Neural progenitor cell (in vitro differentiated cells): ENCODE data around the gene EVI2A. TPM values are rescaled to one million over a fixed set of nuclear protein-coding genes. Genes with fewer than 3 reads are reported as not detected.

Experiments
- DNase-seq: peaks from one replicate; pipeline ENCODE4 v3.0.0-alpha.2; 2016; ENCODE audit warnings: low spot score
- H2AFZ ChIP-seq: fragments of 200-600 bp; sonication (generic); replicated peaks from 2 replicates; pipeline ENCODE4 v1.6.1; 2016; ENCODE audit warnings: antibody characterized with exemption
- H3F3A ChIP-seq: fragments of 200-600 bp; sonication (generic); 2 replicates; pipeline ENCODE4 v1.6.1; 2016; ENCODE audit warnings: antibody characterized with exemption, low read depth
- H3K27ac ChIP-seq: fragments of 200-600 bp; sonication (generic); 2 replicates; pipeline ENCODE4 v1.5.1; 2016; ENCODE audit warnings: mild to moderate bottlenecking
- H3K27me3 ChIP-seq: fragments of 200-600 bp; sonication (generic); 2 replicates; pipeline ENCODE4 v1.6.1; 2016; ENCODE audit warnings: mild to moderate bottlenecking, moderate library complexity
- H3K36me3 ChIP-seq: fragments of 200-600 bp; sonication (generic); 2 replicates; pipeline ENCODE4 v1.5.1; 2016
- H3K4me1 ChIP-seq: fragments of 200-600 bp; sonication (generic); 2 replicates; pipeline ENCODE4 v1.6.1; 2016; ENCODE audit warnings: mixed run types
- H3K4me2 ChIP-seq: fragments of 200-600 bp; sonication (generic); 2 replicates; pipeline ENCODE4 v1.6.1; 2016
- H3K4me3 ChIP-seq: fragments of 200-600 bp; sonication (generic); 2 replicates; pipeline ENCODE4 v1.5.1; 2016
- H3K79me2 ChIP-seq: fragments of 200-600 bp; sonication (generic); 2 replicates; pipeline ENCODE4 v1.6.1; 2016; ENCODE audit warnings: low read depth
- H3K9ac ChIP-seq: fragments of 200-600 bp; sonication (generic); 2 replicates; pipeline ENCODE4 v1.6.1; 2016
- H3K9me3 ChIP-seq: fragments of 200-600 bp; sonication (generic); 2 replicates; pipeline ENCODE4 v1.5.1; 2016; ENCODE audit warnings: low read depth
- H4K20me1 ChIP-seq: fragments of 200-600 bp; sonication (generic); 2 replicates; pipeline ENCODE4 v1.6.1; 2016; ENCODE audit warnings: low read depth
- H3K27ac Mint-ChIP-seq: 3 replicates; pipeline ENCODE4 v1.8.0; 2021; ENCODE audit warnings: mixed read lengths
- H3K27me3 Mint-ChIP-seq: 2 replicates; pipeline ENCODE4 v1.8.0; 2022; ENCODE audit warnings: low read depth, mild to moderate bottlenecking, inconsistent platforms, moderate library complexity, mixed read lengths; ENCODE audit not compliant: insufficient read depth
- H3K36me3 Mint-ChIP-seq: 3 replicates; pipeline ENCODE4 v1.8.0; 2021; ENCODE audit warnings: mixed read lengths
- H3K4me1 Mint-ChIP-seq: 3 replicates; pipeline ENCODE4 v1.8.0; 2021; ENCODE audit warnings: mixed read lengths
- H3K4me3 Mint-ChIP-seq: 3 replicates; pipeline ENCODE4 v1.8.0; 2021; ENCODE audit warnings: mild to moderate bottlenecking, moderate library complexity, mixed read lengths
- H3K9me3 Mint-ChIP-seq: 3 replicates; pipeline ENCODE4 v1.8.0; 2020; ENCODE audit warnings: mixed read lengths
- CTCF ChIP-seq: fragments of 200-600 bp; sonication (generic); IDR thresholded peaks from 2 replicates; pipeline ENCODE4 v1.5.1; 2017; ENCODE audit warnings: antibody characterized with exemption, mild to moderate bottlenecking
- EZH2 ChIP-seq: fragments of 200-600 bp; sonication (generic); IDR thresholded peaks from 2 replicates; pipeline ENCODE4 v1.6.1; 2017; ENCODE audit warnings: antibody characterized with exemption, mild to moderate bottlenecking, moderate library complexity
- EZH2phosphoT487 ChIP-seq: fragments of 200-600 bp; sonication (generic); IDR thresholded peaks from 2 replicates; pipeline ENCODE4 v1.6.1; 2017; ENCODE audit warnings: antibody characterized with exemption
- total RNA-seq: library from RNA; depleted of rRNA; stranded (reverse); fragments of >200 nt; gene quantifications from 2 replicates; pipeline ENCODE4 v1.2.3, GENCODE V29; 2015; ENCODE audit warnings: low replicate concordance

The EVI2A gene
- total RNA-seq, 1 donor from 2014 or later, result not detected

DNA sequence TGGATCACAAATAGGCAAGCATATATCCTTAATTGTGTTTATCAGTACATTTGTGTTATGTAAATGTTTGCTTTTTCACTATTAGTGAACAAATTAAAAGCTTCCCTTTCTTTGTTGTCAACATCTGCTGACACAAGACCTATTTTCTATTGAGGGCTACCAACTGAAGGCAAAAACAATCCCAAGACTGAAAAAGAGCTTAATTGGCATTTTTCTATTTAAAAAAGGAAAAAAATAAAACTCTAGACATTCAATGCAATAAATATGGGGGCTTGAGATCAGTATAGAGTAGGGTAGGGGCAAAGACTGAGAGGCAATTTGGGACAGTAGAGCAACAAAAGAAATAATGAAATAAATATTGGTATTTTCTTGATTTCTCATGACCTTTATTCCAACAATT lies 48.6 kb downstream of the EVI2A start:
- H3K9me3 Mint-ChIP-seq, result no peaks in the 10 kb centered on the region
- H3K4me1 ChIP-seq, result no peaks in the 10 kb centered on the region
- H3K79me2 ChIP-seq, result no peaks in the 10 kb centered on the region
- no peak for TF ChIP-seq EZH2
- no peak for TF ChIP-seq EZH2phosphoT487
- no peak for TF ChIP-seq CTCF
- no peak overlapping the region for H3K27ac ChIP-seq
- no peak overlapping the region for H3K27ac Mint-ChIP-seq
- no peaks in the 10 kb centered on the region for H3K9me3 ChIP-seq
- H3K4me3 ChIP-seq, result no peak overlapping the region
- H3K4me2 ChIP-seq, result no peak overlapping the region
- H3K36me3 ChIP-seq, result peaks cover 2% of the 10 kb centered on the region
- H4K20me1 ChIP-seq, result no peaks in the 10 kb centered on the region
- H3K4me3 Mint-ChIP-seq, result no peak overlapping the region
- peaks cover 12% of the 10 kb centered on the region for H3K4me1 Mint-ChIP-seq
- no peaks in the 10 kb centered on the region for H3K27me3 Mint-ChIP-seq
- no peak overlapping the region for H3K9ac ChIP-seq
- DNase-seq, result no peak
- peaks cover 33% of the 10 kb centered on the region for H3K36me3 Mint-ChIP-seq
- H2AFZ ChIP-seq, result no peak overlapping the region
- no peaks in the 10 kb centered on the region for H3F3A ChIP-seq
- H3K27me3 ChIP-seq, result no peaks in the 10 kb centered on the region

DNA sequence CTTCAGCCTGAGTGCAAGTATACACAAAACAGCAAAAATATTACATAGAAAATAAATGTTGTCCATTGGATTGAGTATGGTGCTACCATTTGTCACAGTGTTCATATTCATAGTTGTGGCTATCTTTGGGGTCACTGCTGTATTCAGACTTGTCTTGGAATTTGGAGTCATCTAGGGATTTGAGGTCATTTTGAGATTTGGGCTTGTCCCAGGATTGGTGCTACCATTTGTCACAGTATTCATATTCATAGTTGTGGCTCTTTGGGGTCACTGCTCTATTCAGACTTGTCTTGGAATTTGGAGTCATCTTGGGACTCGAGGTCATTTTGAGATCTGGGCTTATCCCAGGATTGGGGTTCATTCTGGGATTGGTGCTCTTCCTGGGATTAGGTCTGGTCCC lies 49.2 kb downstream of the EVI2A start:
- Mint-ChIP-seq H3K27ac (no peak overlapping the region), H3K4me3 (no peak overlapping the region), H3K36me3 (peaks cover 38% of the 10 kb centered on the region), H3K9me3 (no peaks in the 10 kb centered on the region), H3K4me1 (peaks cover 12% of the 10 kb centered on the region), H3K27me3 (no peaks in the 10 kb centered on the region)
- Histone ChIP-seq H3K4me2 (no peak overlapping the region), H3K4me3 (no peak overlapping the region), H3K79me2 (no peaks in the 10 kb centered on the region), H3K9me3 (no peaks in the 10 kb centered on the region), H3K27ac (no peak overlapping the region), H3K36me3 (peaks cover 3% of the 10 kb centered on the region), H3K27me3 (no peaks in the 10 kb centered on the region), H3K4me1 (no peaks in the 10 kb centered on the region), H3K9ac (no peak overlapping the region), H2AFZ (no peak overlapping the region), H3F3A (no peaks in the 10 kb centered on the region), H4K20me1 (no peaks in the 10 kb centered on the region)
- no peak for DNase-seq
- no peak for TF ChIP-seq EZH2
- TF ChIP-seq CTCF, result no peak
- no peak for TF ChIP-seq EZH2phosphoT487

DNA sequence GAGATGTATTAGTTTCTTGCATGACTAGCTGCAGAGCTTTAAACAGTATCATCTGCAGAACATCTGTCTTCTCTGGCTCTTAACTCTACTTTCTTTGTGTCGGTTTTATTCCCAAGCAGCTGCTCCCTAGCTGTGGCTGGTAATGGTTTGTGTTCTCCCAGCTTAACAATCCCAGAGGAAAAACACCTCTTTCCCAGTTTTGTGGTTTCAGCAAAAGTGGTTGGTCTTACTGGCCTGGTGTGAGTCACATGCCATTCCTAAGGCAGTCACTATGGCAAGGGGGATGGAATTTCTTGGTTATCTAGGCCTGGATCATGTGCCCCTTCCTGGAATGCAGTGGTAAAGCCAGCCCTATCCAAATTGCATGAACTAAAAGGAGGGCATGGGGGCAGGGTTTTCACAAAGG lies 51.8 kb downstream of the EVI2A start:
- Histone ChIP-seq H3F3A (no peaks in the 10 kb centered on the region), H2AFZ (no peak overlapping the region), H3K4me1 (no peaks in the 10 kb centered on the region), H3K4me3 (no peak overlapping the region), H3K27me3 (no peaks in the 10 kb centered on the region), H3K79me2 (no peaks in the 10 kb centered on the region), H3K9me3 (no peaks in the 10 kb centered on the region), H4K20me1 (no peaks in the 10 kb centered on the region), H3K4me2 (no peak overlapping the region), H3K9ac (no peak overlapping the region), H3K27ac (peak overlapping the region; percentile 61), H3K36me3 (peaks cover 10% of the 10 kb centered on the region)
- peaks cover 12% of the 10 kb centered on the region for H3K4me1 Mint-ChIP-seq
- no peaks in the 10 kb centered on the region for H3K9me3 Mint-ChIP-seq
- H3K27ac Mint-ChIP-seq, result peak overlapping the region; percentile 84
- H3K27me3 Mint-ChIP-seq, result no peaks in the 10 kb centered on the region
- TF ChIP-seq EZH2 (no peak), EZH2phosphoT487 (no peak), CTCF (no peak)
- no peak overlapping the region for H3K4me3 Mint-ChIP-seq
- peak; percentile 28 for DNase-seq
- peaks cover 42% of the 10 kb centered on the region for H3K36me3 Mint-ChIP-seq
